RWPE2 (cell line): ENCODE data around the gene ECI1.

ENCODE experiments used
- ATAC-seq: fragments of 200-7000 bp; cut with Tn5 transposase; 3 replicates; pipeline ENCODE4 v1.9.1; 2021; ENCODE audit warnings: low read depth
- DNase-seq: peaks from one replicate; pipeline ENCODE4 v3.0.0-alpha.2; 2020; ENCODE audit warnings: low spot score
- H3K27ac ChIP-seq: fragments of 450-650 bp; 2 replicates; pipeline ENCODE4 v1.5.1; 2017; ENCODE audit warnings: mild to moderate bottlenecking; ENCODE audit not compliant: poor library complexity, severe bottlenecking
- H3K27me3 ChIP-seq: fragments of 250-450 bp; sonication (Bioruptor Pico); 2 replicates; pipeline ENCODE4 v1.5.1; 2021; ENCODE audit warnings: mild to moderate bottlenecking, moderate library complexity; ENCODE audit not compliant: insufficient read depth, poor library complexity, severe bottlenecking
- H3K36me3 ChIP-seq: fragments of 250-450 bp; sonication (Bioruptor Pico); 2 replicates; pipeline ENCODE4 v1.5.1; 2020; ENCODE audit warnings: low read depth, mild to moderate bottlenecking, moderate library complexity
- H3K4me1 ChIP-seq: fragments of 250-450 bp; sonication (Bioruptor Pico); 2 replicates; pipeline ENCODE4 v1.5.1; 2021; ENCODE audit warnings: mild to moderate bottlenecking, moderate library complexity; ENCODE audit not compliant: insufficient read depth, poor library complexity, severe bottlenecking
- H3K4me3 ChIP-seq: fragments of 250-450 bp; sonication (Bioruptor Pico); 2 replicates; pipeline ENCODE4 v1.5.1; 2021; ENCODE audit warnings: mild to moderate bottlenecking, moderate library complexity; ENCODE audit not compliant: severe bottlenecking
- H3K9me3 ChIP-seq: fragments of 250-450 bp; sonication (Bioruptor Pico); 2 replicates; pipeline ENCODE4 v1.5.1; 2021; ENCODE audit warnings: mild to moderate bottlenecking, moderate library complexity; ENCODE audit not compliant: severe bottlenecking
- TF ChIP-seq, protein P1 (sequence below): fragments of 450-650 bp; IDR thresholded peaks from one replicate; pipeline ENCODE4 v1.5.1; 2017; ENCODE audit warnings: mild to moderate bottlenecking, moderate library complexity; ENCODE audit not compliant: poor library complexity, severe bottlenecking

Gene ECI1

DNA sequence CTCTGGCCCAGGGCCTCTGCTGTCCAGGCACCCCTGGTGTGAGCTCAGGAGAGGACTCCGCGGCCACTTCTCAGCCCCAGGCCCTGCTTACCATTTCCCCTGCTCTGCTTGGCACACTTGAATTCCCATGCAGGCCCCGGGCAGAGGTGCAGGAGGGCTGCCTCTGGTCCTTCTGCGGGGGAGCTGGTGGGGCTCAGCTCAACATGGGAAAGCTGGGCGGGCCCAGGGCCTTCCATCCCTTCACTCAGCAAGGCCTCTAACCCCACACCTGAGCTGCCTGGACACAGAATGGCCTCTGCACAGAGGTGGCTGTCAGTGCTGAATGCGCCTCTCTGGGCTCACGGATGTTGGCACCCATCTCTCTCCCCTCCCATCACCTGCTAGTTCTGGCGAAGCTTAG lies 29.1 kb upstream of the ECI1 start:
- no peaks in the 10 kb centered on the region for H3K4me1 ChIP-seq
- H3K9me3 ChIP-seq, result no peaks in the 10 kb centered on the region
- H3K4me3 ChIP-seq, result no peak overlapping the region
- DNase-seq (no peak), ATAC-seq (no peak)
- no peaks in the 10 kb centered on the region for H3K36me3 ChIP-seq
- H3K27ac ChIP-seq, result no peak overlapping the region
- no peaks in the 10 kb centered on the region for H3K27me3 ChIP-seq
- TF ChIP-seq, protein P1, sequence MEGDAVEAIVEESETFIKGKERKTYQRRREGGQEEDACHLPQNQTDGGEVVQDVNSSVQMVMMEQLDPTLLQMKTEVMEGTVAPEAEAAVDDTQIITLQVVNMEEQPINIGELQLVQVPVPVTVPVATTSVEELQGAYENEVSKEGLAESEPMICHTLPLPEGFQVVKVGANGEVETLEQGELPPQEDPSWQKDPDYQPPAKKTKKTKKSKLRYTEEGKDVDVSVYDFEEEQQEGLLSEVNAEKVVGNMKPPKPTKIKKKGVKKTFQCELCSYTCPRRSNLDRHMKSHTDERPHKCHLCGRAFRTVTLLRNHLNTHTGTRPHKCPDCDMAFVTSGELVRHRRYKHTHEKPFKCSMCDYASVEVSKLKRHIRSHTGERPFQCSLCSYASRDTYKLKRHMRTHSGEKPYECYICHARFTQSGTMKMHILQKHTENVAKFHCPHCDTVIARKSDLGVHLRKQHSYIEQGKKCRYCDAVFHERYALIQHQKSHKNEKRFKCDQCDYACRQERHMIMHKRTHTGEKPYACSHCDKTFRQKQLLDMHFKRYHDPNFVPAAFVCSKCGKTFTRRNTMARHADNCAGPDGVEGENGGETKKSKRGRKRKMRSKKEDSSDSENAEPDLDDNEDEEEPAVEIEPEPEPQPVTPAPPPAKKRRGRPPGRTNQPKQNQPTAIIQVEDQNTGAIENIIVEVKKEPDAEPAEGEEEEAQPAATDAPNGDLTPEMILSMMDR, result no peak

DNA sequence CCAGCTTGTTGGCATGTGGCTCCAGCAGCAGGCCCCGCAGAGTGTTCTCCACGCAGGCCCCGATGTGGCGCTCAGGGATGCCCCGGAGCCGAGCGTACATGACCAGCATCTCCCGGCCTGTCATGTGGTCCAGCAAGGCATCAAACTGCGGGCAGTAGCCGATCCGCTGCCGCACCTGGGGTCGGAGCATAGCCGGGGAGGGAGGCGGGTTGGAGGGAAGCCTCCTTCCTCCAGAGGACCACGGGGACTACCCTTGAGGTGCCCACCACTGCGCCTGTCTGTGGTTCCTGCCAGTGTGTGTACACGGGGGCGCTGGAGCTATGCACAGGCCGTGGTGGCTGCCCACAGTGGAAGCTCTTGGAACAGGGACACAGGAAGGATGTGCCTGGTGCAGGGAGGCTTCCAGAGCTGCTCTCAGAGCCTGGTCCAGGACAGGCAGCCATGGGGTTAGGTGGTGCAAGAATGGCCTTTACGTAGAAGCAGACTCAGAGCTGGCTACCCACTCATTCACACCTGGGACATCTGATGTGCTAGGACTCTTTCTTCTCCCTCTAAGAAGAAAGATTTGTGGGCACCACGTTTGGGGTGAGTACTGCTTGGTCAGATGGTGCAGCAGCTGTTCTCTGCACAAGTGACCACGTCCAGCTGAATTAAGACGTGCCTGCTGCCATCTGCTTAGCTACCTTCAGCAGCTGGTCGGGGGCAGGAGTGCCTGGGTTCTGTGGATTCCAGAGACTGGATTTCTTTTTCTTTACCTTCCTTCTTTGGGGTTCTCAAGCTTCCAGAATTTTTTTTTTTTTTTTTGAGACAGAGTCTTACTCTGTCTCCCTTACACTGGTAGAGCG lies 27.8 kb upstream of the ECI1 start:
- no peaks in the 10 kb centered on the region for H3K27me3 ChIP-seq
- no peaks in the 10 kb centered on the region for H3K9me3 ChIP-seq
- H3K4me3 ChIP-seq, result no peak overlapping the region
- no peaks in the 10 kb centered on the region for H3K4me1 ChIP-seq
- no peak overlapping the region for H3K27ac ChIP-seq
- DNase-seq, result no peak
- H3K36me3 ChIP-seq, result no peaks in the 10 kb centered on the region
- no peak for ATAC-seq
- TF ChIP-seq, protein P1, result no peak

DNA sequence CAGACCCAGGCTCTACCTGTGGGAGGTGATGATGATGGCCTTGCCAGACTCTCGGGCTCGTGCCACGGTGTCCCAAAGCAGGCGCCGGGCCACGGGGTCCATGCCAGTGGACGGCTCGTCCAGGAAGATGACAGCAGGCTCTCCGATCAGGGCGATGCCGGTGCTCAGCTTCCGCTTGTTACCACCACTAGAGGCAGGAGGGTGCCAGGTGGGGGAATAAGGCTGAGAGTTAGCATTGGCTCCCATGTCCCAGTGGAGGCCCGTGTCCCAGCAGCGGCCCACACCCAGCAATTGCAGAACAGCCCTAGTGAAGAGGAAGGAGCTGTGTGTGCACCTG lies 26.9 kb upstream of the ECI1 start:
- no peaks in the 10 kb centered on the region for H3K36me3 ChIP-seq
- no peaks in the 10 kb centered on the region for H3K27me3 ChIP-seq
- TF ChIP-seq, protein P1, result no peak
- H3K9me3 ChIP-seq, result no peaks in the 10 kb centered on the region
- no peak overlapping the region for H3K27ac ChIP-seq
- DNase-seq, result no peak
- no peak for ATAC-seq
- no peak overlapping the region for H3K4me3 ChIP-seq
- no peaks in the 10 kb centered on the region for H3K4me1 ChIP-seq

DNA sequence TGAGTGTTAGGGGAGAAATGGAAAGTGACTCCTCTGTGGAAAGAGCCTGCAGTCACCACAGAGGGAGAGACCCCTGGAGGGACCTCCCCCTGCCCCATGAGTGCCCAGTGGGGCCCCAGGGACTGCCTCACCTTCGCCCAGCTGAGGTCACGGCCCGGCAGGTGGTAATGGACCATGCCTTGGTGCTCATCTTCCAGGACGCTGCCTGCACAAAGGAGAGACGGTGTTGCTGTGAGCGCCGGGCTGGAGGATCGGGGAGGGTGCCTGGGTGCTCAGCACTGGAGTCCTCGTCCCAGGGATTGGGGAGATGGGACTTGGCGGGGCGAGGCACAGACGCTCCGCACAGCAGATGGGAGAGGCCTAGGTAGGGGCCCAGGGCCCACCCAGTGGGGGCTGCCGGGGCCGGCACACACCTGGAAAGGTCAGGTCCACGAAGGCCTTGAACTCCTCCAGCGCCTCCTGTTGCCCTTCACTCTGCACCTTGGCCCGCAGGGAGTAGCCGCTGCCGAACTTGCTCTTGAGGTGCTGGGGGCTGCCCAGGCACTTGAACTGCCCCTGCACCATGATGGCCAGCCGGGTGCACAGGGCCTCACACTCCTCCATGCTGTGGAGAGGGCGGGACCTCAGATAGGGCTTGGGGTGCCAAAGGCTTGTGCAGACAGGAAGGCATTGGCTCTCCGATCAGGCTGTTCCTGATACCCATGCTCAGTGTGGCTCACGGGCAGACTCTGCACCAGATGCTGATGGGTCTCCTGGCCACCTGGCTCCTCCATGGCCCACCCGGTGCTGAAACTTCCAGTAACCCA lies 26.3 kb upstream of the ECI1 start:
- ATAC-seq (no peak), DNase-seq (no peak)
- H3K27ac ChIP-seq, result no peak overlapping the region
- H3K4me3 ChIP-seq, result no peak overlapping the region
- H3K27me3 ChIP-seq, result no peaks in the 10 kb centered on the region
- no peaks in the 10 kb centered on the region for H3K9me3 ChIP-seq
- H3K4me1 ChIP-seq, result no peaks in the 10 kb centered on the region
- TF ChIP-seq, protein P1, result no peak
- H3K36me3 ChIP-seq, result no peaks in the 10 kb centered on the region
